Ovary (tissue), 3 donors: ENCODE data around the gene PARK7.

Source experiments
- CTCF ChIP-seq, 3 donors: fragments of 450-650 bp in 2 of 3; fragments of 200-600 bp in 1 of 3; IDR thresholded peaks; one replicate each; pipeline versions ENCODE4 v1.5.1 to v1.8.0; 2016 to 2022; ENCODE audit warnings: antibody characterized with exemption in 3 of 3, mild to moderate bottlenecking in 1 of 3
- POLR2A ChIP-seq: fragments of 450-650 bp; IDR thresholded peaks from one replicate; pipeline ENCODE4 v1.6.1; 2017; ENCODE audit warnings: antibody characterized with exemption, mild to moderate bottlenecking, moderate library complexity
- donor health status: DM: no; HTN: no; CAD: no.

- TF ChIP-seq CTCF (IDR thresholded peaks at IDR 0.05) (no peak), POLR2A (no peak)
These were observed 5.7 kb downstream of the PARK7 start for GRCh38 chr1:7967196-7967595.
